PC-3 (cell line): ENCODE results near the gene HTR2C. TPM values are rescaled to one million over a fixed set of nuclear protein-coding genes. Genes with fewer than 3 reads are reported as not detected.

Source experiments
- ATAC-seq: fragments of 200-7000 bp; cut with Tn5 transposase; 2 replicates; pipeline ENCODE4 v1.9.1; 2020; ENCODE audit warnings: mild to moderate bottlenecking, moderate library complexity
- BruUV-seq: library from RNA; stranded (reverse); fragments of 400-500 nt; replicated peaks from 2 replicates; lab custom pipeline; 2021; lab: Mats Ljungman, UMichigan
- CTCF ChIA-PET: fragments of 300-600 bp; sonication (Branson Sonifier 250); formaldehyde crosslinking; loops from one replicate; lab custom pipeline; 2022; ENCODE audit warnings: antibody characterized with exemption; lab: Charles Lee
- POLR2A ChIA-PET: fragments of 300-600 bp; sonication (Branson Sonifier 250); formaldehyde crosslinking; loops from one replicate; lab custom pipeline; 2022; ENCODE audit warnings: antibody characterized with exemption; ENCODE audit not compliant: unreplicated experiment; lab: Charles Lee
- DNase-seq: peaks from one replicate; pipeline ENCODE4 v3.0.0-alpha.2; 2015
- H2AFZ ChIP-seq: fragments of 300-600 bp; sonication (generic); 2 replicates; pipeline ENCODE4 v1.6.0; 2016; ENCODE audit warnings: antibody characterized with exemption, low read length
- H3F3A ChIP-seq: fragments of 300-600 bp; sonication (generic); one replicate; pipeline ENCODE4 v1.6.0; 2017; ENCODE audit warnings: antibody characterized with exemption, low read length, control low read depth, mild to moderate bottlenecking; ENCODE audit not compliant: unreplicated experiment
- H3K27ac ChIP-seq: fragments of 300-600 bp; sonication (generic); 2 replicates; pipeline ENCODE4 v1.5.1; 2016; ENCODE audit warnings: mild to moderate bottlenecking, low read length
- H3K27me3 ChIP-seq: fragments of 300-600 bp; sonication (generic); 2 replicates; pipeline ENCODE4 v1.6.1; 2016; ENCODE audit warnings: low read length, mixed read lengths
- H3K36me3 ChIP-seq: fragments of 300-600 bp; sonication (generic); 2 replicates; pipeline ENCODE4 v1.6.1; 2016; ENCODE audit warnings: low read depth, mixed run types, low read length, mixed read lengths
- H3K4me1 ChIP-seq: fragments of 300-600 bp; sonication (generic); 2 replicates; pipeline ENCODE4 v1.5.1; 2016; ENCODE audit warnings: low read length; ENCODE audit not compliant: insufficient read depth
- H3K4me2 ChIP-seq: fragments of 300-600 bp; sonication (generic); 2 replicates; pipeline ENCODE4 v1.6.0; 2016; ENCODE audit warnings: low read length
- H3K4me3 ChIP-seq: fragments of 300-600 bp; sonication (generic); 2 replicates; pipeline ENCODE4 v1.5.1; 2016; ENCODE audit warnings: mild to moderate bottlenecking, low read length, mixed read lengths
- H3K79me2 ChIP-seq: fragments of 300-600 bp; sonication (generic); 2 replicates; pipeline ENCODE4 v1.6.1; 2017; ENCODE audit warnings: low read length, mixed read lengths
- H3K9ac ChIP-seq: fragments of 300-600 bp; sonication (generic); 2 replicates; pipeline ENCODE4 v1.6.0; 2016; ENCODE audit warnings: mild to moderate bottlenecking, low read length
- H3K9me2 ChIP-seq: fragments of 300-600 bp; sonication (generic); replicated peaks from 2 replicates; pipeline ENCODE4 v1.6.1; 2016; ENCODE audit warnings: mixed run types, low read length, mixed read lengths
- H3K9me3 ChIP-seq: fragments of 300-600 bp; sonication (generic); 2 replicates; pipeline ENCODE4 v1.6.1; 2016; ENCODE audit warnings: low read length, mixed read lengths
- H4K20me1 ChIP-seq: fragments of 300-600 bp; sonication (generic); 2 replicates; pipeline ENCODE4 v1.6.1; 2016; ENCODE audit warnings: low read length, mixed read lengths
- EZH2 ChIP-seq: fragments of 300-600 bp; sonication (generic); IDR thresholded peaks from one replicate; pipeline ENCODE4 v1.6.1; 2017; ENCODE audit warnings: antibody characterized with exemption, mild to moderate bottlenecking, low read length; ENCODE audit not compliant: unreplicated experiment
- EZH2phosphoT487 ChIP-seq: fragments of 300-600 bp; sonication (generic); IDR thresholded peaks from 2 replicates; pipeline ENCODE4 v1.6.1; 2018; ENCODE audit warnings: mild to moderate bottlenecking, antibody characterized with exemption, low read length, borderline replicate concordance
- intact Hi-C: fragments of 100-400 bp; cut with micrococcal nuclease; formaldehyde crosslinking; loops from 2 replicates; pipeline ENCODE4 v1.9.0; 2023
- total RNA-seq: library from RNA; depleted of rRNA; stranded (reverse); fragments of >200 nt; gene quantifications from 2 replicates; pipeline ENCODE4 v1.2.3, GENCODE V29; 2014
- TF ChIP-seq, protein P1 (sequence below): fragments of 300-600 bp; sonication (generic); conservative IDR thresholded peaks from 2 replicates; pipeline ENCODE4 v1.5.1; 2017; ENCODE audit warnings: antibody characterized with exemption, low read depth, mild to moderate bottlenecking, low read length

Gene HTR2C
- total RNA-seq, 1 experiment from 2014 or later = 0.07 TPM

DNA sequence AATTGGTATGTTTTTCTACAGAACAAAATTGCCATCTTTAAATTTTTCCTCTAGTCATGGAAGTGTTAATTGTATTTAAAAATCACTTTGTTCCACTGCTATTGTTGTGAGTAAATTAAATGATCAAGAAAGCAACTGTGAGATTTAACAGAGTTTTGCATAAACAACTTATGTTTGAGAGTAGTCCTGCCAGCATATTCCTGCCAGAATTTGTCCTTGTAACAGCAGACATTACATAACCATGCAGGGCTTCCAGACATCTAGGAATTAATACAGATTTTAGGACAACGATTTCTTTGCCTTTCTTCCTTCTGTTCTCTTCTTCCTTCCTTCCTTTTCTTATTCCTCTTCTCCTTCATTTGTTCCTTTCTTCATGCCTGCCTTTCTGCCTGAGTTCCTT is 125.5 kb downstream of the HTR2C start:
- H3K9me2 ChIP-seq = no peaks in the 10 kb centered on the region
- no peaks in the 10 kb centered on the region for H3K4me1 ChIP-seq
- POLR2A ChIA-PET = no interaction called here
- H2AFZ ChIP-seq = no peak overlapping the region
- H3K27ac ChIP-seq = no peak overlapping the region
- no peak overlapping the region for H3K4me2 ChIP-seq
- no peaks in the 10 kb centered on the region for H3F3A ChIP-seq
- ATAC-seq = no peak
- H3K9me3 ChIP-seq = no peaks in the 10 kb centered on the region
- no peaks in the 10 kb centered on the region for H3K27me3 ChIP-seq
- H3K4me3 ChIP-seq = no peak overlapping the region
- intact Hi-C loops = no loop called here
- TF ChIP-seq, protein P1, sequence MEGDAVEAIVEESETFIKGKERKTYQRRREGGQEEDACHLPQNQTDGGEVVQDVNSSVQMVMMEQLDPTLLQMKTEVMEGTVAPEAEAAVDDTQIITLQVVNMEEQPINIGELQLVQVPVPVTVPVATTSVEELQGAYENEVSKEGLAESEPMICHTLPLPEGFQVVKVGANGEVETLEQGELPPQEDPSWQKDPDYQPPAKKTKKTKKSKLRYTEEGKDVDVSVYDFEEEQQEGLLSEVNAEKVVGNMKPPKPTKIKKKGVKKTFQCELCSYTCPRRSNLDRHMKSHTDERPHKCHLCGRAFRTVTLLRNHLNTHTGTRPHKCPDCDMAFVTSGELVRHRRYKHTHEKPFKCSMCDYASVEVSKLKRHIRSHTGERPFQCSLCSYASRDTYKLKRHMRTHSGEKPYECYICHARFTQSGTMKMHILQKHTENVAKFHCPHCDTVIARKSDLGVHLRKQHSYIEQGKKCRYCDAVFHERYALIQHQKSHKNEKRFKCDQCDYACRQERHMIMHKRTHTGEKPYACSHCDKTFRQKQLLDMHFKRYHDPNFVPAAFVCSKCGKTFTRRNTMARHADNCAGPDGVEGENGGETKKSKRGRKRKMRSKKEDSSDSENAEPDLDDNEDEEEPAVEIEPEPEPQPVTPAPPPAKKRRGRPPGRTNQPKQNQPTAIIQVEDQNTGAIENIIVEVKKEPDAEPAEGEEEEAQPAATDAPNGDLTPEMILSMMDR = no peak
- no peak for TF ChIP-seq EZH2
- TF ChIP-seq EZH2phosphoT487 = no peak
- BruUV-seq = no TSS peak
- H4K20me1 ChIP-seq = no peaks in the 10 kb centered on the region
- H3K9ac ChIP-seq = no peak overlapping the region
- no peaks in the 10 kb centered on the region for H3K36me3 ChIP-seq
- CTCF ChIA-PET = no interaction called here
- H3K79me2 ChIP-seq = no peaks in the 10 kb centered on the region
- DNase-seq = no peak

GRCh38 chrX:114710571-114710970 is 126.7 kb downstream of the HTR2C start:
- Histone ChIP-seq H3K9me2 (no peaks in the 10 kb centered on the region), H3K27ac (no peak overlapping the region), H3K36me3 (no peaks in the 10 kb centered on the region), H3K4me1 (no peaks in the 10 kb centered on the region), H4K20me1 (no peaks in the 10 kb centered on the region), H3F3A (no peaks in the 10 kb centered on the region), H2AFZ (no peak overlapping the region), H3K79me2 (no peaks in the 10 kb centered on the region), H3K4me3 (no peak overlapping the region), H3K27me3 (no peaks in the 10 kb centered on the region), H3K9me3 (no peaks in the 10 kb centered on the region), H3K9ac (no peak overlapping the region), H3K4me2 (no peak overlapping the region)
- DNase-seq (no peak), ATAC-seq (no peak)
- intact Hi-C loops = no loop called here
- no TSS peak for BruUV-seq
- ChIA-PET POLR2A (no interaction called here), CTCF (no interaction called here)
- no peak for TF ChIP-seq EZH2

- Histone ChIP-seq H3K79me2 (no peaks in the 10 kb centered on the region), H4K20me1 (no peaks in the 10 kb centered on the region), H3K36me3 (no peaks in the 10 kb centered on the region), H3F3A (no peaks in the 10 kb centered on the region), H3K9me3 (no peaks in the 10 kb centered on the region), H3K27me3 (no peaks in the 10 kb centered on the region), H3K4me2 (no peak overlapping the region), H3K4me1 (no peaks in the 10 kb centered on the region), H3K9me2 (no peaks in the 10 kb centered on the region), H2AFZ (no peak overlapping the region), H3K9ac (no peak overlapping the region), H3K27ac (no peak overlapping the region), H3K4me3 (no peak overlapping the region)
- intact Hi-C loops = no loop called here
- POLR2A ChIA-PET = no interaction called here
- DNase-seq (no peak), ATAC-seq (no peak)
- CTCF ChIA-PET = no interaction called here
- TF ChIP-seq, protein P1 = no peak
- TF ChIP-seq EZH2phosphoT487 (no peak), EZH2 (no peak)
- BruUV-seq = no TSS peak
Measured at GRCh38 chrX:114712466-114712865, 128.6 kb downstream of the HTR2C start.
